NCI-H526 (cell line): Measurements from ENCODE around the gene MGAT5B.
A peak's percentile ranks its signal among the peaks of the same experiment; 100 is the strongest.
"Not testable (repeated sequence)": the region's sequence is repeated elsewhere in the genome, so short reads cannot be mapped to it uniquely, and the experiment has no call there.

Experiments
- DNase-seq, 2 experiments: peaks; one replicate each; lab custom pipeline; 2025; lab: John Stamatoyannopoulos, UW

Gene MGAT5B

DNA sequence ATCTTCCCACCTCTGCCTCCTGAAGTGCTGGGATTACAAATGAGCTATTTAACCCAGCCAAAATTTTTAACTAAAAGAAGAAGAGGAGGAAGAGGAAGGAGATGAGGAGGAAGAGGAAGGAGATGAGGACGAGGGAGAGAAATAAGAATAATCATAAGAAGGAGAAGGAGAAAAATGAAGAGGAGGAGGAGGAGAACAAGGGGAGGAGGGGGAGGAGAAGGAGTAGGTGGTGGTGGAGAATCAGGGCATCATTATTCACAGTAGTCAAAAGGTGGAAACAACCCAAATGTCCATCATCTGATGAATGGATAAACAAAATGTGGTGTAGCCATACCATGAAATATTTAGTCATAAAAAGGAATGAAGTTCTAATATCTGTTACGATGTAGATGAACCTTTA is 21.2 kb upstream of the MGAT5B start:
- no peak for DNase-seq

- DNase-seq, result no peak
Measured at GRCh38 chr17:76848670-76849069, 19.5 kb upstream of the MGAT5B start.

GRCh38 chr17:76849160-76849559 is 19.0 kb upstream of the MGAT5B start:
- not testable (repeated sequence) for DNase-seq

DNA sequence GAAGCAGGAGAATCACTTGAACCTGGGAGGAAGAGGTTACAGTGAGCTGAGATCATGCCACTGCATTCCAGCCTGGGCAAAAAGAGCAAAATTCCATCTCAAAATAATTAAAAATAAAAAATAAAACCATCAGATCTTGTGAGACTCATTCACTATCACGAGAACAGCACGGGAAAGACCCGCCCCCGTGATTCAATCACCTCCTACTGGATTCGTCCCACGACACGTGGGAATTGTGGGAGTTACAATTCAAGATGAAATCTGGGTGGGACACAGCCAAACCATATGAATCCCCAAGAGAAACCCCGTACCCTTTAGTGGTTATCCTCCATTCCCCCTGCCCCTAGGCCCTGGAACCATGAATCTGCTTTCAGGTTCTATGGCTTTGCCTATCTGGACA is 15.4 kb upstream of the MGAT5B start:
- no peak for DNase-seq

GRCh38 chr17:76855105-76855504 is 13.1 kb upstream of the MGAT5B start:
- no peak for DNase-seq

- DNase-seq, result no peak
Measured at GRCh38 chr17:76862079-76862478, 6.1 kb upstream of the MGAT5B start.

DNA sequence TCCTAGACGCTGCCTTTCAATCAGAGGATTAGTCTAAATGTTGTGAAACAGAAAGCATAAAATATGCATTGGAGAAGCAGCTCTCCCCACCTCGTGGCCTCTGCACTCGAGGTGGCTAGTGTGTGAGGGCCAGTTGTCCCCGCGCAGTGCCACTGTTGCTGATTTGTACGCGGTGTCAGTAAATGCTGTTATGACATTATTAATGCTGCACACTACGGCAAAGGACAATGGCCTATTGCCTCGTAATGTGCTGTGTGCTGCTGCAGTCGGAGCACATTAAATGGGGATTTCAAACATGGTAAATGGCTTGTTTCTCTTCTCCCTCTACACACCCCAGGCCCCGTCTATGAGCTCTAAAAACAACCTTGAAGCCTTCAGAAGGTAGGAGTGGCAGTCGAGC is 5.7 kb upstream of the MGAT5B start:
- DNase-seq, result no peak

DNA sequence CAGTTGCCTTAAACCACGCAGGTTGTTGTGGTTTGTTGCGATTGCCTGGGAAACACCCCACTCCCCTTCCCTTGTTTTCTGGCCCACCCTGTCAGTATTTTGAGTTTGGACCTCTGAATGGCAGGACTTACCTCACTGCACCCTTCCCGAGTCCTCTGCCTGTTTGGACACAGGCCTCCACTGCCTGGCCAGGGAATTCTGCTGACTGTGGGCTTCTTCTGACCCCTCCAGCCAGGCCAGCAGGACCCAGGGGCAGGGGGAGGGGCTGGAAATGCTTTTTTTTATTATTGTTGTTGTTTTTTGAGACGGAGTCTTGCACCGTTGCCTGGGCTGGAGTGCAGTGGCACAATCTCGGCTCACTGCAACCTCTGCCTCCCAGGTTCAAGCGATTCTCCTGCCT is 4.2 kb upstream of the MGAT5B start:
- DNase-seq, result no peak

- DNase-seq, result no peak
Measured at GRCh38 chr17:76865174-76865573, 3.0 kb upstream of the MGAT5B start.

DNA sequence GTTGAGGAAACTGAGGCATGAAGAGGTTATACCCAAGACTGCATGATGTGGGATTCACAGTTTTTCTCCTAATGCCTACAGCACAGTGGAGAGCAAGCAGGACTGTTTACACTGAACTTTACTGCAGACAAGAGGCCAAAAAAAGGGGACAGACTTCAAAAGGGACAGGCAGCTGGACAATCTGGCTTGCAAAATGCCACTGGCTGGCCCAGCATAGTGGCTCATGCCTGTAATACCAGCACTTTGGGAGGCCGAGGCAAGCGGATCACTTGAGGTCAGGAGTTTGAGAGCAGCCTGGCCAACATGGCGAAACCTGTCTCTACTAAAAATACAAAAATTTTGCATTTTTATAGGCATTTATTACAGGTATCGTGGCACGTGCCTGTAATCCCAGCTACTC is 2.0 kb upstream of the MGAT5B start:
- DNase-seq, result no peak

DNA sequence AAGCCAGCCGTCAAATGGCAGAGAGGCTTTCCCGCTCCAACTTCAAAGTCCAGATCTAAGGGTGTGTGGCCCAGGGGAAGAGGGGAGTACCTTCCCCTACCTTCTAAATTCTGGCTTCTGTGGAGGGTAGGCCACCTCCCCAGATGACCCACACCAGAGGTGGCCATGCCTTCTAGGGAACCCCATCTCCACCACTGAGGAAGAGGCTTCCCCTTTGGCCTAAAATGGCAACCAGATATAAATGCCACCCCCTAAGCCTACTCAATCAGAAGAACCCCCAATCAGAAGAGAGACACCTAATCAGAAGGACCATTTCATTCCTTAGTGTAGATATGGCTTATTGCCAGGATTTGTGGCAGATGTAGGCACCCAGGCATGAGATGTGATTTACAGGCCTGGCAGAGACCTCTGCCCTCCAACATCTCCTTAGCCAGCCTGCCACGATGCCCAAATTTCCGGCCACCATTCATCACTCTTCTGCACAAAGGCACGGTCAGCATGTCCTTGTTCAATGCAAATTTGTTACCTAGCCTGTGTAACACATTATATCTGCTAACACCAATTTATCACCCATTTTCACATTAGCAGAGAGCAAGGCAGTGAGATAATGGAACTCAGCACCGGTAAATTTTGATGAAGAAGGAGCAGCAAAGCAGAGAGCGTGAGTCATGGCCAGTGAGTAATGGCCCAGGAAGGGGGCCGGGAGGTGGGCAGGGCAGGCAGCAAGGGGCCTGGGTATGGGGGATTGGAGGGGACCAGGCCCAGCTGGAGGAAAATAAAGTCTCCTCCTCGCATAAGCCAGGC is 1.2 kb upstream of the MGAT5B start:
- no peak for DNase-seq

GRCh38 chr17:76867578-76868175 is 527 bp upstream of the MGAT5B start:
- DNase-seq, result peak in 1 of 2 experiments; percentile 52

DNA sequence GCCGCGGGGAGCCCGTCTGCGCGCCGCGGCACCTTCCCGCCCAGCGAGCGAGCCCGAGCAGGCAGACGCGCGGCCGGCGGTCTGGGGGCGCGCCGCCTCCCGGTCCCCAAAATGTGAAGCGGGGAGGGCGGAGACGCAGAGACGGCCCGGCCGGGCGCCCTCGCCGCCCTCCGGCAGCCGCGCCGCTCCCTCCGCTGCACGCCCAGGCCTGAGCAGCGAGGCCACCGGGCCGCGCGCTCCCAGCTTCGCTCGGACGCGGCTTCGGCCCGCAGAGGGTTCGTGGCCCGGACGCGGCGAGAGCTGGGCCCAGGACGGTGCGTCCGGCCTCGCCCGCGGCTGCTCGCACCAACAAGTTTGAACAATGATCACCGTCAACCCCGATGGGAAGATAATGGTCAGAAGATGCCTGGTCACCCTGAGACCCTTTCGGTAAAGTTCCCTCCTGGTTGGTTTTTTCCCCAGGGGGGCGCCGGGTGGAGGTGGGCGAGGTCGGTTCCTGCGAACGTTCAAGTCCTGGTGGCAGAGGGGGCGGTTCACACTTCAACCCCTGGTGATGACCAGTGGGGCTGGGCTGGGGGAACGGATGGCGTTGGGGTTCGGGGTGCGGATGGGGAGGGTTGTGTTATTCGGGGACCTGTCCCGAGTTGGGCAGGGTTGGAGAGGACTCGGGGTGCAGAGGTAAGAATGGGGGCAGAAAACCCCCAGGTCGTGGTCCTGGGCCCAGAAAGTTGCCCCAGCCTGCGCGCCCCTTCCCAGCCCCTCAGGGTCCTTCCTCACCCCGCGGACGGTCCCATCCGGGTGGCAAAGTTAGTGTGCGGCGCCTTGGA is 678 bp downstream of the MGAT5B start:
- peak in 1 of 2 experiments; percentile 82 for DNase-seq

DNA sequence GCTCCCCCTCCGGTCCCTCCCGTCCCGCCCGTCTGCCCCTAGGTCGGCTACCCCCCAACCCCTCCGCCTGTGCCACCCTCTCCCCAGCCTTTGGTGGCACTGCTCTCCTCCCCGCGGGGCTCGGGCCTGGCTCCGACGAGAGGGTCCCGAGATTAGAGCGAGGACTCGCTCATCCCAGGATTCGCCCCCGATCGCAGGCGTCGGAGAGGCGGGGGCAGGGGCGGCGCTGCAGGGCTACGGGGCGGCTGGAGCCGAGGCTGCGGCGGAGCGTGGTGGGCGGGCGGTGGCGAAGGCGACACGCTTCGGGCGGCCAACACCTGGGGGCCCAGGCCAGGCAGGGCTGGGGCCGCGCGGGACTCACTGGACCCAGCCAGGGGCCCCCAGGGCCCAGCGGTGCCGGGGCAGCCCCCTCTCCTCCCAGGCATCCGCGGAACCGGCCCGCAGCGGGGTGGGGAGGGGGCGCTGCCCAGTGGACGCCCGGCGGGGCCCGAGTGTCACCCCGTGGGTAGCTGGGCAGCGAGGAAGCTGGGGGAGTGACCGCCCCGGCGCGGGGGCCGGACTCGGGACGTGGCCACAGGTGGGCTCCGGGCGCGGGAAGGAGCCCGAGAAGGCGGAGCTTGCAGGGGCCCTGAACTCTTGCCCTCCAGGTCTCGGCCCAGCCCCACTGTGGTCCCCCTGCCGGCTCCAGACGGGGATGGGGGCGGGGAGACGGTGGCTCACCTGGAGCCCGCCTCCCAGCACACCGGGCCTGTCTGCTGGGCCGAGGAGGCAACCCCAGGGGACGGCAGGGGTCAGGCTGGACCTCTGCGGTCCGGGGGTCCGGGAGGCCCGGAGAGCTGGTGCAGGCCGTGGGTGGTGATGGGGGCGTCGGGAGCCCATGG is 1.5 kb downstream of the MGAT5B start:
- DNase-seq, result peak in 1 of 2 experiments; percentile 77

DNA sequence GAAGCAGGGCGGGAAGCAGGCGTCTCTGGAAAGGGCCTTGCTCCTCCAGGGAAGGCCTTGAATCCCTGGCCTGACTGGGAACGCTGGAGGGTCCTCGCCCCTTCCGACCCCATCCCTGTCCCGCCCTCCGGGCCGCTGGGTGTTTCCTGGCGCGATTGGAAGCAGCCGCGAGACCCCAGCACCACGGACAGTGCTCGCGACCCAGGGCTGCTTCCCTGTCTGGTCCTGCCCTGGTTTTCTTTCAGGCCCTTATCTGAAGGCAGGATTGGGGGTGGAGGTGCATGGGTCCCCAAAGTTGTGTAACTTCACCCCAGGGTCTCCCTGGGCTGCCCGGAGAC is 2.1 kb downstream of the MGAT5B start:
- no peak for DNase-seq

GRCh38 chr17:76871668-76872067 is 3.5 kb downstream of the MGAT5B start:
- DNase-seq, result no peak

- DNase-seq, result no peak
Measured at GRCh38 chr17:76872221-76872873, 4.1 kb downstream of the MGAT5B start.

DNA sequence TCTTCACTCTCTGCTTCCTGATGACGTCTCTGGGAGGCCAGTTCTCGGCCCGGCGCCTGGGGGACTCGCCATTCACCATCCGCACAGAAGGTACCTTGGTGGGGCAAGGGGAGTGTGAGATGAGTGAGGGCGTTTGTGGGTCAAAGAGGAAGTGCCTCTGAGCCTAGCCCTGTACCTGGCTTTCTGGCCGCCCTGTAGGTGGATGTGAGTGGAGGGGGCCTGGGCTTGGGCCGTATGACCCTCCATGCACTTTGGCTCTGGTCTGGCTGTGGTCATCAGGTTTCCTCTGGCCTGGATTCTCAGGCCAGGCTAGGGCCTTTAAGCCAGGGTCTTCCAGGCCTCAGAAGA is 4.6 kb downstream of the MGAT5B start:
- DNase-seq, result no peak

DNA sequence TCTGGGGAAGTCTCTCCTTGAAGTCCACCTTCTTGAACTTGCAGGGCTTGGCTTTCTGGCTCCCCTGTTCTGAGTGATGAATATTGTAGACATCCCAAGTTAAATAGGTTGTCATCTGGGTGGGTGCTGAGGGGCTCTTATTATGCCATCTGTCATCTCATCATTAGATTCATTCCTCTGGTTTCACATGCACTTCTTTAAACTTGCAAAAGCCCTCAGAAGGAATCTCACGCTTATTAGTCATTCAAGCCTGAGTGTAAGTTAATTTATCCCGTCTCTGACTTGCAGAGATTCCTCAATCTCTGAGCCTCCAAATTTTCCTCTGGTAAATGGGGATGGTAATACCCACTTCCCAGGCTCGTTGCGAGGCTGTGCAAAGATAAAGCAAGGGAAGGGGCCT is 5.7 kb downstream of the MGAT5B start:
- no peak for DNase-seq

DNA sequence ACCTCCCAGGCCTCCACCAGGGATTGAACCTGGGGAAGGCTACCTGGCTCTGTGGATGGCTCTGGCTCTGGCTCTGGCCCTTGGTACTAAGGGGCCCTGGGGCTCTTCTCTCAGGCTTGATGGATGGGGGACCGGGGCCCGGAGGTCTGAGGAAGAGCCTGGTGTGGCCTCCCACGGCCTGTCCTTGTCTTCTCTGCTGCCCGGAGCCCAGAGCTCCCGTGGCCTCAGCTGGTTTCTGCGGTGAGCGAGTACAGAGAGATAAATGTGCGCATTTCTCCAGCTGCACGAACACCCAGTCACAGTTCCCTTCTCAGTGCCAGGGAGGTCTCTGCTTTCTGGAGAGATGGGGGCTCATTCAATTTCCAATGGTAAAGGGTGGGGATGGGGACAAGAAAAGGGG is 9.2 kb downstream of the MGAT5B start:
- DNase-seq, result no peak

DNA sequence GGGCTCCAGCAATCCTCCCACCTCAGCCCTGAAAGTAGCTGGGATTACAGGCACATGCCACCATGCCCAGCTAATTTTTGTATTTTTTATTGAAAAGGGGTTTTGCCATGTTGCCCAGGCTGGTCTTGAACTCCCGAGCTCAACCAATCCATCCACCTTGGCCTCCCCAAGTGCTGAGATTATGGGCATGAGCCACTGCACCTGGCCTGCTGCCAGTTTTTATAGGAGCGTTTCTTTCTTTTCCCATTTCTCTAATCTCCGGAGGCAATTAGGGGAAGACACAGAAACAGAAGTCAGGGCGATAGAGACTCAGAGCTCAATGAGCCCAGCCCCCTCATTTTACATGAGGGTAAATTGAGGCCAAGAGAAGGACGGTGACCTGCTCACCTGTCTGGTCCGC is 10.4 kb downstream of the MGAT5B start:
- DNase-seq, result no peak

DNA sequence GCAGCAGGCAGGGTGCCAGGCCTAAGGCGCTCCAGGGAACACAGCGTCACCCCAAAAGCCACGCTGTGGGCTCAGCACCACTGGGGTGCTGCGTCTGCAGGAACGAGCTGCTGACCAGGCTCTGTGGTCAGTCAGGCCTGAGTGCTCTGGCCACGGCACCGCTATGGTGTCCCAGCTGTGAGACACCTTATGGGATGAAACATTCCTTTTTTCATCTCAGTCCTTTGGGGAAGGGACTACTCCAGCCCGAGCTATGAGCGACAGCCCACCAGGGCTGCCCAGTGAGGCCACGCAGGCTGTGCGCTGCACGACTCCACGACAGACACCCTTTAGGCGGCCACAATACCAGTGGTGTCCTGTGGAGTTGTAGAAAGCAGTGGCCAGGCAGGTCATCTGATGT is 11.1 kb downstream of the MGAT5B start:
- no peak for DNase-seq
